OCI-M1 (cell line): ENCODE results near the gene IL11.
A peak's percentile ranks its signal among the peaks of the same experiment; 100 is the strongest.
"Not testable (repeated sequence)": the region's sequence is repeated elsewhere in the genome, so short reads cannot be mapped to it uniquely, and the experiment has no call there.

Source experiments
- DNase-seq: peaks from one replicate; lab custom pipeline; 2025; lab: John Stamatoyannopoulos, UW

Gene IL11

GRCh38 chr19:55370305-55370988, at the start of gene IL11:
Gene IL11 (minus strand): TSS chr19:55370463. CDS start chr19:55370310, 153 bp downstream.
- no peak for DNase-seq

GRCh38 chr19:55419624-55420236, 49.5 kb upstream of the IL11 start:
- no peak for DNase-seq

- DNase-seq = no peak
Measured at GRCh38 chr19:55419103-55419502, 48.8 kb upstream of the IL11 start.

- peak; percentile 86 for DNase-seq
Measured at GRCh38 chr19:55418185-55418584, 47.9 kb upstream of the IL11 start.

GRCh38 chr19:55410168-55410567, 39.9 kb upstream of the IL11 start:
- no peak for DNase-seq

- not testable (repeated sequence) for DNase-seq
Measured at GRCh38 chr19:55409179-55409578, 38.9 kb upstream of the IL11 start.

- DNase-seq = peak; percentile 60
Measured at GRCh38 chr19:55408533-55408872, 38.2 kb upstream of the IL11 start.

GRCh38 chr19:55407800-55408532, 37.7 kb upstream of the IL11 start:
- DNase-seq = peak; percentile 100

GRCh38 chr19:55407550-55407799, 37.2 kb upstream of the IL11 start, which contains the start of gene UBE2S:
Gene UBE2S (minus strand): TSS chr19:55407788. CDS start chr19:55407589, 199 bp downstream.
- DNase-seq = not testable (repeated sequence)

- no peak for DNase-seq
Measured at GRCh38 chr19:55406826-55407549, 36.7 kb upstream of the IL11 start.

- no peak for DNase-seq
Measured at GRCh38 chr19:55406091-55406825, 36.0 kb upstream of the IL11 start.

GRCh38 chr19:55405638-55406037, 35.4 kb upstream of the IL11 start:
- DNase-seq = no peak

- no peak for DNase-seq
Measured at GRCh38 chr19:55402509-55402908, 32.2 kb upstream of the IL11 start.

- not testable (repeated sequence) for DNase-seq
Measured at GRCh38 chr19:55401390-55401789, 31.1 kb upstream of the IL11 start.

- DNase-seq = no peak
Measured at GRCh38 chr19:55400281-55401087, 30.2 kb upstream of the IL11 start.

- no peak for DNase-seq
Measured at GRCh38 chr19:55398200-55398925, 28.1 kb upstream of the IL11 start.

- DNase-seq = no peak
Measured at GRCh38 chr19:55392820-55393761, 22.8 kb upstream of the IL11 start.

GRCh38 chr19:55391702-55392615, 21.7 kb upstream of the IL11 start:
- DNase-seq = no peak
